HG02870 (cell line): Measurements from ENCODE around the gene TRIM28.

Experiments used
- ATAC-seq: cut with Tn5 transposase; IDR thresholded peaks from one replicate; pipeline ENCODE4 v1.9.1; 2021; ENCODE audit warnings: mild to moderate bottlenecking, moderate library complexity; ENCODE audit not compliant: unreplicated experiment

The TRIM28 gene

GRCh38 chr19:58559275-58560006 is 15.6 kb downstream of the TRIM28 start:
- ATAC-seq, result no peak

- ATAC-seq, result no peak
These were observed 16.4 kb downstream of the TRIM28 start for GRCh38 chr19:58560007-58560887.

GRCh38 chr19:58560921-58561320 is 17.1 kb downstream of the TRIM28 start:
- no peak for ATAC-seq

GRCh38 chr19:58561373-58562121 is 17.7 kb downstream of the TRIM28 start:
- ATAC-seq, result no peak

GRCh38 chr19:58562122-58563033 is 18.5 kb downstream of the TRIM28 start:
- no peak for ATAC-seq

- ATAC-seq, result no peak
These were observed 19.2 kb downstream of the TRIM28 start for GRCh38 chr19:58563034-58563573.

GRCh38 chr19:58563823-58564222 is 20.0 kb downstream of the TRIM28 start:
- no peak for ATAC-seq

GRCh38 chr19:58566989-58567388 is 23.1 kb downstream of the TRIM28 start:
- no peak for ATAC-seq

- ATAC-seq, result no peak
These were observed 24.7 kb downstream of the TRIM28 start for GRCh38 chr19:58568453-58569130.

GRCh38 chr19:58569191-58569942 is 25.5 kb downstream of the TRIM28 start:
- ATAC-seq, result no peak

- no peak for ATAC-seq
These were observed 26.2 kb downstream of the TRIM28 start for GRCh38 chr19:58569943-58570670.

GRCh38 chr19:58570770-58571574 is 27.1 kb downstream of the TRIM28 start:
- no peak for ATAC-seq

GRCh38 chr19:58571575-58571947 is 27.7 kb downstream of the TRIM28 start:
- ATAC-seq, result no peak

GRCh38 chr19:58572026-58572817 is 28.4 kb downstream of the TRIM28 start:
- ATAC-seq, result no peak

- ATAC-seq, result peak; percentile 51
These were observed 29.2 kb downstream of the TRIM28 start, which contains the start of gene MZF1 for GRCh38 chr19:58572818-58573657. Gene MZF1, minus strand, starts transcription at chr19:58573335. Its CDS starts 1,946 bp downstream, at chr19:58571389.
